A673 (cell line): ENCODE measurements around the gene AGTPBP1. TPM values are rescaled to one million over a fixed set of nuclear protein-coding genes. Genes with fewer than 3 reads are reported as not detected.

Experiments
- BruUV-seq: library from RNA; stranded (reverse); fragments of 400-500 nt; replicated peaks from 2 replicates; lab custom pipeline; 2021; lab: Mats Ljungman, UMichigan
- CTCF ChIA-PET: fragments of 300-600 bp; sonication (Branson Sonifier 250); formaldehyde crosslinking; loops from one replicate; lab custom pipeline; 2022; ENCODE audit warnings: antibody characterized with exemption; lab: Charles Lee
- POLR2A ChIA-PET: fragments of 300-600 bp; sonication (Branson Sonifier 250); formaldehyde crosslinking; loops from one replicate; lab custom pipeline; 2022; ENCODE audit warnings: antibody characterized with exemption; ENCODE audit not compliant: low non-redundant PET; lab: Charles Lee
- DNase-seq: peaks from one replicate; pipeline ENCODE4 v3.0.0-alpha.2; 2015; ENCODE audit warnings: low spot score
- H3K27ac ChIP-seq: fragments of 200-600 bp; sonication (generic); 2 replicates; pipeline ENCODE4 v1.5.1; 2016; ENCODE audit warnings: mixed run types, low read depth, mild to moderate bottlenecking, mixed read lengths, antibody characterized with exemption, low read length; ENCODE audit not compliant: poor library complexity, severe bottlenecking
- H3K27me3 ChIP-seq: fragments of 200-600 bp; sonication (generic); replicated peaks from 2 replicates; pipeline ENCODE4 v1.6.1; 2017; ENCODE audit warnings: mixed run types, low read depth, mild to moderate bottlenecking, mixed read lengths, antibody characterized with exemption, low read length; ENCODE audit not compliant: insufficient read depth, poor library complexity
- H3K36me3 ChIP-seq: fragments of 200-600 bp; sonication (generic); 2 replicates; pipeline ENCODE4 v1.6.1; 2016; ENCODE audit warnings: mixed run types, mild to moderate bottlenecking, mixed read lengths, antibody characterized with exemption, low read length; ENCODE audit not compliant: insufficient read depth, poor library complexity, severe bottlenecking
- H3K4me1 ChIP-seq: fragments of 200-600 bp; sonication (generic); 2 replicates; pipeline ENCODE4 v1.6.1; 2017; ENCODE audit warnings: mixed run types, mild to moderate bottlenecking, mixed read lengths, antibody characterized with exemption, low read length; ENCODE audit not compliant: insufficient read depth, poor library complexity, severe bottlenecking
- H3K4me3 ChIP-seq: fragments of 200-600 bp; sonication (generic); 2 replicates; pipeline ENCODE4 v1.5.1; 2016; ENCODE audit warnings: low read depth, mixed run types, mild to moderate bottlenecking, mixed read lengths, low read length; ENCODE audit not compliant: poor library complexity, severe bottlenecking
- H3K9me3 ChIP-seq: fragments of 200-600 bp; sonication (generic); 2 replicates; pipeline ENCODE4 v1.6.1; 2016; ENCODE audit warnings: mixed run types, low read depth, mild to moderate bottlenecking, mixed read lengths, antibody characterized with exemption, low read length; ENCODE audit not compliant: poor library complexity, severe bottlenecking
- EZH2 ChIP-seq: fragments of 200-600 bp; sonication (generic); IDR thresholded peaks from 2 replicates; pipeline ENCODE4 v1.6.1; 2017; ENCODE audit warnings: borderline replicate concordance, low read depth, mild to moderate bottlenecking, mixed read lengths, antibody characterized with exemption, low read length; ENCODE audit not compliant: poor library complexity, severe bottlenecking
- intact Hi-C: fragments of 100-400 bp; cut with micrococcal nuclease; formaldehyde crosslinking; loops from one replicate; pipeline ENCODE4 v1.10.0; 2022; ENCODE audit not compliant: unreplicated experiment
- total RNA-seq: library from RNA; stranded (reverse); gene quantifications from 2 replicates; pipeline ENCODE4 v1.2.3, GENCODE V29; 2021
- TF ChIP-seq, protein P1 (sequence below): fragments of 300-800, 200-600 bp; sonication (generic); conservative IDR thresholded peaks from 2 replicates; pipeline ENCODE4 v1.5.1; 2017; ENCODE audit warnings: low read depth, mild to moderate bottlenecking, antibody characterized with exemption, low read length, moderate library complexity, mixed read lengths

The AGTPBP1 gene
- total RNA-seq, 1 experiment from 2014 or later = 24.7 TPM

DNA sequence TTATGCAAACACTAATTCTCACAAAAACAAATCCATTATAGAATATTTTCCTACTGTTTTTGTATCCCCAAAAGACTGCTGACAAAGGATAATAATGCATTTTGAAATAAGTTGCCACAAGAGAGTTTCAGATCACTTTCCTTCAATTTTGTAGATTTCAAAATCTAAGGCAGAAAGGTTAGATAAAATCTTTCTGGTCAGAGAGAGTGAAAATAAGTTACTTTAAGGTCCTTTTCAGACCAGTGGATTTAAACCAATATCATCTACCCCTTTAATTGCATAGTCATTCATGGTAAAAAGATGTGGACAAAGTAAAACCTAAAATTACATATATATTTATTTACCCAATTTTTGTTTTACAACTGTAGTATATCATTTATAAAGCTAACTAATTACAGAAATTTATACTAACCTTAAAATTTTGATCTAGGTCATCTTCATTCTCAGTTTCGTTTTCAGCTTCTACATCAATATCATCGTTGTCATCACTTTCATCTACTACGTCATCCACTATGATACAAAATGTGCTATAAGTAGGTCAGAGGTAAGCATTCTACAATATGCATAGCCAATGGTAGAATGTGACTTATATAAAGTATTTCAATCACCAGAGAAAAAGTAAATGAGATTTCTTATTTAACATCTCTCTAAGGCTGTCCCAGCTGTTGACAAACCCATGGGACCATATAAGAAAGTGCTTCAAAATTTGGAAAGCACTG, 95.7 kb downstream of the AGTPBP1 start:
- Histone ChIP-seq H3K4me1 (no peaks in the 10 kb centered on the region), H3K9me3 (no peaks in the 10 kb centered on the region), H3K27me3 (no peaks in the 10 kb centered on the region), H3K36me3 (no peaks in the 10 kb centered on the region), H3K4me3 (no peak overlapping the region), H3K27ac (no peak overlapping the region)
- BruUV-seq = no TSS peak
- intact Hi-C loops = no loop called here
- CTCF ChIA-PET = interaction anchor here (0.5 kb wide), 1 partner anchor 36 kb away, joined by 3 read pairs; no protein-coding TSS in a partner anchor
- no peak for TF ChIP-seq EZH2
- TF ChIP-seq, protein P1, sequence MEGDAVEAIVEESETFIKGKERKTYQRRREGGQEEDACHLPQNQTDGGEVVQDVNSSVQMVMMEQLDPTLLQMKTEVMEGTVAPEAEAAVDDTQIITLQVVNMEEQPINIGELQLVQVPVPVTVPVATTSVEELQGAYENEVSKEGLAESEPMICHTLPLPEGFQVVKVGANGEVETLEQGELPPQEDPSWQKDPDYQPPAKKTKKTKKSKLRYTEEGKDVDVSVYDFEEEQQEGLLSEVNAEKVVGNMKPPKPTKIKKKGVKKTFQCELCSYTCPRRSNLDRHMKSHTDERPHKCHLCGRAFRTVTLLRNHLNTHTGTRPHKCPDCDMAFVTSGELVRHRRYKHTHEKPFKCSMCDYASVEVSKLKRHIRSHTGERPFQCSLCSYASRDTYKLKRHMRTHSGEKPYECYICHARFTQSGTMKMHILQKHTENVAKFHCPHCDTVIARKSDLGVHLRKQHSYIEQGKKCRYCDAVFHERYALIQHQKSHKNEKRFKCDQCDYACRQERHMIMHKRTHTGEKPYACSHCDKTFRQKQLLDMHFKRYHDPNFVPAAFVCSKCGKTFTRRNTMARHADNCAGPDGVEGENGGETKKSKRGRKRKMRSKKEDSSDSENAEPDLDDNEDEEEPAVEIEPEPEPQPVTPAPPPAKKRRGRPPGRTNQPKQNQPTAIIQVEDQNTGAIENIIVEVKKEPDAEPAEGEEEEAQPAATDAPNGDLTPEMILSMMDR = no peak
- no peak for DNase-seq
- POLR2A ChIA-PET = interaction anchor here (0.6 kb wide), 1 partner anchor 161 kb away, joined by 3 read pairs; no protein-coding TSS in a partner anchor

DNA sequence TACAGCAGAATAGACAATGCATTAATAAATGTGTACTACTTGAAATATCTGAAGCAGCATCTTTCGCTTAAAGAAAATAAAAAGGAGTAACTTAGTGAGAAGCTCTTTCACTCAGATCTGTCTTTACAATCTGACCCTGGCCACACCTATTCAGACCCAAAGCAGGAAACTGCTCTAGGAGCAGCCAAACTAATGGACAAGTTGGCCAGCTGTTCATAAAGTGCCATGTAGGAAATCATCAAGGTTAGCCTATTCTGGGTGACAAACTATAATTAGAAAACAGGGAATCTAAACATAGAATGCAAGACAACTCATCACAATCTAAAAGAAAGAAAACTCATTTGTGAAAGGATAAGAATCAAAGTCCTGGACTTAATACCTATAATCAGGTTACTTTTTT, 101.3 kb downstream of the AGTPBP1 start:
- H3K27ac ChIP-seq = no peak overlapping the region
- no peak for TF ChIP-seq EZH2
- TF ChIP-seq, protein P1 = no peak
- intact Hi-C loops = no loop called here
- no peak overlapping the region for H3K4me3 ChIP-seq
- H3K9me3 ChIP-seq = no peaks in the 10 kb centered on the region
- H3K4me1 ChIP-seq = no peaks in the 10 kb centered on the region
- no peaks in the 10 kb centered on the region for H3K27me3 ChIP-seq
- H3K36me3 ChIP-seq = no peaks in the 10 kb centered on the region
- CTCF ChIA-PET = no interaction called here
- DNase-seq = no peak
- POLR2A ChIA-PET = no interaction called here
- BruUV-seq = no TSS peak

DNA sequence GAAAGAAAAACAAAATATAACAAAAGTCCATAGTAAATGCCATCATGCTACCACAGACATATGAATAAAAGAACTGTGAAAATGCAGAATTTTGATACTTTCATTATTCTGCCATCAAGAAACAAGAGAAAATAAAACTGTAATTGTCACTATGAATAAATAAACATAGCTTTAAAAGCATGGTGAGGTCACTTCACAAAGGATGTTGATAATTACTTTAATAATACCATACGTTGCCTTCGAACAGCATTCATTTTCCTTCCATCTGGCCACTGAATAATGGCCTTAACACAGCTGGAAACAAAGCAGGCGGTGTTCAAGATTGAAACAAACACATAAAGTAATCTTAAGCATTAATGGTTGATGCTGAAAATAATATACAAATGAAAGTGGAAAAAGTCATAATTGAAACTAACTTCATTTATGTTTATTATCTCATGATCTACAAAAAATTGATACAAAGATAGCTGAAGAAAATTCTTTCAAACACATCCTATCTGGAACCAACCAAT, 102.0 kb downstream of the AGTPBP1 start:
- TF ChIP-seq EZH2 = no peak
- TF ChIP-seq, protein P1 = no peak
- H3K27me3 ChIP-seq = no peaks in the 10 kb centered on the region
- ChIA-PET CTCF (interaction anchor here (0.9 kb wide), 1 partner anchor 30 kb away, joined by 5 read pairs; no protein-coding TSS in a partner anchor), POLR2A (no interaction called here)
- H3K9me3 ChIP-seq = no peaks in the 10 kb centered on the region
- peak; percentile 7 for DNase-seq
- H3K4me3 ChIP-seq = no peak overlapping the region
- H3K4me1 ChIP-seq = no peaks in the 10 kb centered on the region
- intact Hi-C loops = loop anchor here (5.0 kb wide), 1 partner anchor 48 kb away; no protein-coding TSS in a partner anchor
- H3K27ac ChIP-seq = no peak overlapping the region
- BruUV-seq = no TSS peak
- no peaks in the 10 kb centered on the region for H3K36me3 ChIP-seq
